ENCODE measurements around the gene SENP7.
"Not testable (repeated sequence)": the region's sequence is repeated elsewhere in the genome, so short reads cannot be mapped to it uniquely, and the experiment has no call there.

SENP7 gene

GRCh38 chr3:101454629-101455028, 58.4 kb downstream of the SENP7 start:
- DNase-seq (ENCODE audit: low spot score): no peak

DNA sequence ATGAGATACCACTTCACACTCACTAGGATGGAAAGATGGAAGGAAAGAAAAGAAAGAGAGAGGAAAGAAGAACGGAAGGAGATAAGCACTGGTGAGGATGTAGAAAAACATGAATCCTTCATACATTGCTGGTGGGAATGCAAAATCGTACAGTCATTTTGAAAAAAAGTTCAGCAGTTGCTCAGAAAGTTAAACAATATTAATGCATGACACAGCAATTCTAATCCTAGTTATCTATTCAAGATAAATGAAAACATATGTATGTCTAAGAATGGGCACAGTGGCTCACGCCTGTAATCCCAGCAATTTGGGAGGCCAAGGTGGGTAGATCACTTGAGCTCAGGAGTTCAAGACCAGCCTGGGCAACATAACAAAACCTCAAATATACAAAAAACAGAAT, 59.1 kb downstream of the SENP7 start:
- DNase-seq (ENCODE audit: low spot score): no peak

- DNase-seq (ENCODE audit: low spot score): not testable (repeated sequence)
These were observed 74.4 kb downstream of the SENP7 start for GRCh38 chr3:101438641-101439040.

DNA sequence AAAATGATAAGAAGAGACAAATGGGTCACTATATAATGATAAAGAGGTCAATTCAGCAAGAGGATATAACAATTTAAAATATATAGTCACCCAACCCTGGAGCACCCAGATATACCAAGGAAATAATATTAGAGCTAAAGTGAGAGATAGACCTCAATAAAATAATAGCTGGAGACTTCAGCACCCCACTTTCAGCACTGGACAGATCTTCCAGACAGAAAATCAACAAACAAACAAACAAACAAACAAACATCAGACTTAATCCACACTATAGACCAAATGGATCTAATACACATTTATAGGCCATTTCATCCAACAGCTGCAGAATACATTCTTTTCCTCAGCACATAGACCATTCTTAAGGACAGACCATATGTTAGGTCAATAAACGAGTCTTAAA, 79.4 kb downstream of the SENP7 start:
- no peak for DNase-seq (ENCODE audit: low spot score)

DNA sequence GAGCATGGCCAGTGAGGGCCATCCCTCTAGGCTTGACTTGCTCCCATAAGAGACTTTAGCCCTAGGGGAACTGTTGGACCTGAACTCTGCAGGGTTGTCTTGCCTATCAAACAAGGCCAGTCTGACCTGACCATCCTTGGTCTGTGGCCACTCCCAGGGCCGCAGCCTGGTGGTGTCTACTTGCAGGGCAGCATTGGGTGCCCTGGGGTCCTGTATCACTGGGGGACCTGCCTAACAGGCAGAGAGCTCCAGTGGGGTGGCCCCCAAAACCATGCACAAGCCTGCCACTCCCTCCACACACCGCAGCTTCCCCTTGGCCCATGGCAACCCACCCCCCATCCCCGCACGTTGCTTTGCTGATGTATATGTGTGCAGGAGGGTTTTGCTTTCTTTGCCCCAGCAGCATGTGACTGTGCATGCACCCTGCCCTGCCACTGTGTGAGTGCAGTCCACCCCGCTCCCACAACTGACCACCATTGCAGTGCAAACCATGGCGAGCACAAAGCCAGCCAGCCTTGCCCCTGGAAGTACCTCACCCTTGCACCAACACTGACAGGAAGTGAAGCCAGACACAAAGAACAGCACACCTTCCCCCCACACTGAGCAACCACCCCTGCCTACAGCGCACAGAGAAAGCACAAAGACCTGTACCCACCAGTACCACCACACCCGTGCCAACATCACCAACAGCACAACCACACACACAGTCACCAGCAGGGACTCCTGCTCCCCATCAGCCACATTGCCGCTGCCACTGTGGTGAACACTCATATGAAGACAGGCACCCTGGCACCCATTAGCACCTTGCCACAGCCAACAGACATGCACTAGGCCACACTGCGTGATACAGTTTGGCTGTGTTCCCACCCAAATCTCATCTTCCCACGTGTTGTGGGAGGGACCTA, 88.8 kb downstream of the SENP7 start:
- no peak for DNase-seq (ENCODE audit: low spot score)

DNA sequence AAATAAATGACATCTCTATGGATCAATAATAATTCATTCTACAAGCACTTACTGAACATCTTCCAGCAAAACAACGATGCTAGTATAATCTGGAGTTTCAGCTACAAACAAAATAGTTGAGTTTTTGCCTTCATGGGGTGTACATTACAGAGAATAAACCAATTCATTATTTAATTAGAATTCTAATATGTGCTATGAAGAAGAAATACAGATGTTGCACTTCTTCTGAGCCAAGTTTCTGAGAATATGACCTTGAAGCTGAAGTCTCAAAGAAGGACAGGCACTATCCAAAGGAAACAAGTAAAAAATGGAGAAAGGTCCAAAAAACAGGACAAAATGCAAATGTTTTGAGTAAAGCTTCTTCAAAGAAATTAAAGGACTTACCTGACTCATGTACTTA, 94.2 kb downstream of the SENP7 start:
- no peak for DNase-seq (ENCODE audit: low spot score)

DNA sequence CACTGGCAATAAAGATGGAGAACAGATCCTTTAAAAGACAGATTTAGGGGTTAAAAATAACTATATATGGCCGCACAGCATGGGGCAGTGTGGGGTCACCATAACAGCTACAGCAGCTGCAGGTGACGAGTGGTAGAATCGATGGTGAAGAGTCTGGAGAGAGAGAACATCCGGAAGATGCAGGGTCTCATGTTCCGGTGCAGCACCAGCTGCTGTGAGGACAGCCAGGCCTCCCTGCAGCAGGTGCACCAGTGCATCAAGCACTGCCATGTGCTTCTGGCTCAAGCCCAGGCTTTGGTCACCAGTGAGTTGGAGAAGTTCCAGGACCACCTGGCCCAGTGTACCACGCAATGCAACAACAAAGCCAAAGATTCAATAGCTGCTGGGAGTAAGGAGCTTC, 98.9 kb downstream of the SENP7 start:
- no peak for DNase-seq (ENCODE audit: low spot score)

DNA sequence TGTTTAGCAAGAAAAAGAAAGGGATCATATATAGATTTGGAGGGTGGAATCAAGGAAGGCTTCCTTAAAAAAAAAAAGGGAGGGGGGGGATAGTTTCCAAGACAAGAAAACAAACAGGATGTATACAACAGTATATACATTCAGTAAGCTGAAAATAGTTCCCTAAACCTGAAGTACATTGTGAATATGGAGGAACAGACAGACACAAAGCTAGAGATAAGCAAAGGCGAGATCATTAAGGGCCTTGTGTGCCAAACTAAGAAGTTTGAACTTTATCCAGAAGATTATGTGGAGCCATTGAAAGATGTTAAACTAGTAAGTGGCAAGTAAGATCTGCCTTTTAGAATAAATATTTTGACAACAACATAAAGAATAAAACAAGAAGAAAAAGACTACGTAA, 99.4 kb downstream of the SENP7 start:
- DNase-seq (ENCODE audit: low spot score): no peak

DNA sequence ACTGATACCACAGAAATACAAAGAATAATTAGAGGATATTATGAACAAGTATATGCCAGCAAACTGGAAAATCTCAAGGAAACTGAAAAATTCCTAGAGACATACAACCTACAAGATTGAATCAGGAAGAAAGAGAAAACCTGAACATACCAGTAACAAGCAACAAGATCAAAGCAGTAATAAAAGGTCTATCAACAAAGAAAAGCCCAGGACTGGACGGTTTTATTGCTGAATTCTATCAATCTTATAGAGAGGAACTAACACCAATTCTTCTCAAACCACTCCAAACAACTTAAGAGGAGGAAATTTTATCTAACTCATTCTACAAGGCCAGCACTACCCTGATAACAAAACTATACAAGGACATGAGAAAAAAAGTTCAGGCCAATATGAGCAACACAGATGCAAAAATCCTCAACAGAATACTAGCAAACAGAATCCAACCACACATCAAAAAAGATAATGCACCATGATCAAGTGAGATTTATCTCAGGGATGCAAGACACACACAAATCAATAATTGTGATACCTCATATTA, 121.5 kb downstream of the SENP7 start:
- no peak for DNase-seq (ENCODE audit: low spot score)

DNA sequence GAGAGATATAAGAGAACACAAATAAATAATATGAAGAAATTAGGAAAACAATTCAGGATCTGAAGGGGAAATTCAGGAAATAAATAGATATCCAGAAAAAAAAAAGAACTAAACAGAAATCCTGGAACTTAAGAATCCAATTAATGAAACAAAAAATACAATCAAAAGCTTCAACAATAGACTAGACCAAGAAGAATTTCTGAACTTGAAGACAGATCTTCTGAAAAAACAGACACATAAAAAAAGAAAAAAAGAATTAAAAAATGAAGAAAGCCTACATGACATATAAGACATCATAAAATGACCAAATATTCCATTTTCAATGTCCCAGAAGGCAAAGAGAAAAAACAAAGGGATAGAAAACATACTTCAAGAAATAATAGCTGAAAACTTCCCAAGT, 124.3 kb downstream of the SENP7 start:
- DNase-seq (ENCODE audit: low spot score): no peak

GRCh38 chr3:101387351-101387750, 125.7 kb downstream of the SENP7 start:
- DNase-seq (ENCODE audit: low spot score): no peak

DNA sequence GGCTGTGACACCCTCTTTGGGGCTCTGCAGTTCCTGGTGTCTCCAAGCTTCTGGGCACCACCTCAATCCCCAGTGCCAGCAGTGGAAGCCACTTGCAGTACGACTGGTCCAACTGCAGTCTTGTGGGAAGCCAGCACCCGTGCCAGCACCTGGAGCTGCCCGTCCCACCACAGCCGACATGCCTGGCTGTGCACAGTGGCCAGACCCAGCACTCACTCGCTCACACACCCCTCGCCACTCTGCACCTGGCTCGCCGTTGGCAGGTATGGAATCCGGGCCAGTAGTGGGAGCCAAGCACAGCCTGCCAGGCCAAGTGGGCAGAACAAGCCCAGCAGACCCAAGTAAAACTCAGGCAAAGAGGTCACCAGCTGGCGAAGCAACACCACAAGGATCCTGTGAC, 128.6 kb downstream of the SENP7 start:
- DNase-seq (ENCODE audit: low spot score): no peak

DNA sequence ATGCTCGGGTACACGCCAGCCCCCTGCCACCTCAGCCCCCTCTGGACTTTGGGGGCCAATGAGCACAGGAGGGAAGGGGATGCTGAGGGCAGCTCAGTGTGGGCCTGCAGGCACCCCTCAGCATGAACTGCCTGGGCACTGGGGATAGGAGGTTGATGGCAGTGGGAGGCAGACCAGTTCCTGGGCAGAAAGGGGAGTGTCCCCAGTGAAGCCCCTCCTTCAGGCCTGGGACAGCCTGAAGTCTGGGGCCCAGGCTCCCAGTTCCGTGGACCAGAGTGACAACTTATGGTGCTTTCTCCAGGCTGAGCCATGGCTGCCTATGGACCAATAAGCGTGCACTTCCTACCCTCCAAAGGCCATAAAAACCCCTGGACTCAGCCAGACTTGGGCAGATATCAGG, 129.4 kb downstream of the SENP7 start:
- no peak for DNase-seq (ENCODE audit: low spot score)

- no peak for DNase-seq (ENCODE audit: low spot score)
These were observed 129.8 kb downstream of the SENP7 start for GRCh38 chr3:101383156-101383575.

DNA sequence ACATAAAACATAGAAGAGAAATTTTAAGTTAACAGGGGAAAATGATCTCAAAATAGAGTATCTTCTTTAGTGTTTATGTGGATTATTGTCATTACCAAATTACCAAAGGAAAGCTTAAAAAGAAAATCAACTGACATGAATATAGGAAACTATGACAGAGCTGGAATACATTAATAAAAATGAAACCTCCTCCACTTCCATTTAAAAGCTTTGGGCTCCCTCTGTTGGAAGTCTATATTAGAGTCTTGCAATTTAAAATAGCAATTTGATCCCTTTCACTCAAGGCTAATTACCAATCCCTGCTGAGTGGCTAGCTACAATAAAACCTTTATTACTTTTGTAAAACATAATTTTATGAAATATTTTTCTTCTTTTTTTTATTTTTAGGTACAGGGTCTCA, 131.2 kb downstream of the SENP7 start:
- peak; percentile 60 for DNase-seq (ENCODE audit: low spot score)

- DNase-seq (ENCODE audit: low spot score): no peak
These were observed 133.2 kb downstream of the SENP7 start for GRCh38 chr3:101379658-101380376.

DNA sequence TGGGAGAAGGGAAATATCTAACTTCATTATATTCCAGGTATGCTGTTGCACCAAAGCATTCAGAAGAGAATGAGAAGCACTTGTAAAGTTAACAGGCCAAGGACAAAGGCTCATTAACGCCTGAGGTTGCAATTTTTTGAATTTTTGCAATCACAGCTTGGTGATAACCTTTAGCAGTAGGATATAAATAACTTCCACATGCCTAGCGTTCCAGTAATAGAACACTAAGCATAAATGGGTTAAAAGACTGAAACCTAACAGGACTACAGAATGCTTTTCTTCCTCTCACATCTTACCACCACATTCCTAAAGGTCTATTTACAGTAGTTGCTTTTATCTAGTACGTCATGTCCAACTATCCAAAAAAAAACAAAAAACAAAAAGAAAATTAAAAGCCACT, 135.2 kb downstream of the SENP7 start:
- DNase-seq (ENCODE audit: low spot score): no peak

- DNase-seq (ENCODE audit: low spot score): no peak
These were observed 135.8 kb downstream of the SENP7 start for GRCh38 chr3:101377209-101377608.

- no peak for DNase-seq (ENCODE audit: low spot score)
These were observed 137.4 kb downstream of the SENP7 start for GRCh38 chr3:101375586-101375985.

- DNase-seq (ENCODE audit: low spot score): no peak
These were observed 150.6 kb downstream of the SENP7 start for GRCh38 chr3:101362406-101362805.

GRCh38 chr3:101351829-101352228, 161.2 kb downstream of the SENP7 start:
- no peak for DNase-seq (ENCODE audit: low spot score)

DNA sequence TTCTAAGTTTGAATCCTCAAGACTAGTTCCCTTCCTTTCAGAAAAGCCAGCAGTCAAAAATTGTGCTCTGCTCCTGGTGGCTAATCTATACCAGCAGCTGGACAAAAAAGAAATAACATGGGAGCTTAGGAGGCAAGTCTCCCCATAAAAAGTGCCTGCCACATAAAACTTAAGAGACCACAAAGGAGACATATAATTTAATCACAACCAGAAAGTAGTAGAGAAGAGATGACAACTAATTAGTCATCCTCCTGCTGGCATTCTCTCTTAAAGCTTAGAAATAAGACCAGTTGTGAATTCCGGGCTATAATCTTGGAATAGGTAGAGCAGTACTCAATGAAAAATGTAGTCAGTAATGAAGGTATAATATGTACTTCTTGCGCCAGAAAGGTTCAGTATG, 172.4 kb downstream of the SENP7 start:
- no peak for DNase-seq (ENCODE audit: low spot score)

DNA sequence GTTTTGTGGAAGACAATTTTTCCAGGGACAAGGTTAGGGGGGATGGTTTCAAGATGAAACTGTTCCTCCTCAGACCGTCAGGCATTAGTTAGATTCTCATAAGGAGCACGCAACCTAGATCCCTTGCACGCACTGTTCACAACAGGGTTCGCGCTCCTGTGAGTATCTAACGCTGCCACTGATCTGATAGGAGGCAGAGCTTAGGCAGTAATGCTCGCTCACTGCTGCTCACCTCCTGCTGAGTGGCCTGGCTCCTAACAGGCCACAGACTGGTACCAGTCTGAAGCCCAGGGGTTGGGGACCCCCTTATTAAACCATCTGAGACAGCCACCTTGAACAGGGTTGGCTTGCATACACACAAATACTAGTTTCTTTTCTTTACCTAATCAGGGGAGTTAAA, 179.1 kb downstream of the SENP7 start:
- no peak for DNase-seq (ENCODE audit: low spot score)

Data from hematopoietic multipotent progenitor cell treated with erythropoietin and hydrocortisone succinate and interleukin-3 and kit ligand, for 17 days (in vitro differentiated cells).